T-helper 2 cell treated with Interferon-gamma antibody and Interleukin-4, amounts not matched to agents 100 ng/mL and 5 ng/mL, for 36 hours (primary cell): ENCODE data around the gene NFIC. TPM values are rescaled to one million over a fixed set of nuclear protein-coding genes. Genes with fewer than 3 reads are reported as not detected.
"Not testable (repeated sequence)": the region's sequence is repeated elsewhere in the genome, so short reads cannot be mapped to it uniquely, and the experiment has no call there.

Source experiments
- intact Hi-C: fragments of 100-400 bp; cut with micrococcal nuclease; formaldehyde crosslinking; loops from one replicate; pipeline ENCODE4 v1.15.1; 2023
- total RNA-seq: library from RNA; stranded (reverse); gene quantifications from 2 replicates; pipeline ENCODE4 v1.2.3, GENCODE V29; 2022

The NFIC gene
- total RNA-seq, 1 donor from 2014 or later: 11.5 TPM

DNA sequence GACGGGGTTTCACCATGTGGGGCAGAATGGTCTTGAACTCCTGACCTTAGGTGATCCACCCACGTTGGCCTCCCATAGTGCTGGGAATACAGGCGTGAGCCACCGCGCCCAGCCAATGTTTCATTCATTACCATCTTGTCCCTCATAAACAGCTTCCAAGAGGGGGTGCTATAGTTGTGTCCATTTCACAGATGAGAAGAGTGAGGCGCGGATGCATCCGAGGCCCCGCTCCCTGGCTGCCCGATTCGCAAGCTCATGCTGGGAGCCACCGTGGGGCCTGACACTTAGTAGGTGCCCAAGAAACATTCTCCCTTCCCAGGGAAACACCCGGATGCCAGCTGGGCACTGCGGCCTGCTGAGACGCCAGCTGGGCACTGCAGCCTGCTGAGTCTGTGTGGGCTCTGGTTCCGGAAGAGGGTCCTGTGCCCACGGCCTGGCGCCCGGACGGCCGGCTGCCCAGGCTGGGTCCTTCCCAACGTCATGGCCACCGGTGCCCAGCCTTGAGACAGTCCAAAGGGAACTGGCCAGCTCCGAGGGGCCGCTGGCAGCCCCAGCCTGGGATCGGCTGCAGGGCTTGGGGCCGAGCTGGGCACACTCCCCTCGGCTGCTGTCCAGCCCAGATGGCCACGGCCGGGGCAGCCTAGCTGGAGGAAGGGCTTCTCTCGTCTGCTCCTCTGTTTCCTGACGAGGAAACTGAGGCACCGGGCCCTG, 54.7 kb downstream of the NFIC start:
- intact Hi-C loops: no loop called here

DNA sequence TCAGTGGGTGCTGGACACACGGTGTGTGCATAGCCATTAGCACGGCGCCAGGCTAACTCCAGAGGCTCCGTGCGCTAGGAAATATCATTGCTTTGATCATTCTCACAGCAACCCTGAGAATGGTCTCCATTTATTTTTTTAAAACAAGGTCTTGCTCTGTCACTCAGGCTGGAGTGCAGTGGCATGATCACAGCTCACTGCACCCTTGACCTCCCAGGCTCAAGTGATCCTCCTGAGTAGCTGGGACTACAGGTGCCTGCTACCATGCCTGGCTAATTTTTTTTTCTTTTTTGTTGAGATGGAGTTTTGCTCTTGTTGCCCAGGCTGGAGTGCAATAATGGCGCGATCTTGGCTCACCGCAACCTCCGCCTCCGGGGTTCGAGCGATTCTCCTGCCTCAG, 55.3 kb downstream of the NFIC start:
- intact Hi-C loops: not testable (repeated sequence)

DNA sequence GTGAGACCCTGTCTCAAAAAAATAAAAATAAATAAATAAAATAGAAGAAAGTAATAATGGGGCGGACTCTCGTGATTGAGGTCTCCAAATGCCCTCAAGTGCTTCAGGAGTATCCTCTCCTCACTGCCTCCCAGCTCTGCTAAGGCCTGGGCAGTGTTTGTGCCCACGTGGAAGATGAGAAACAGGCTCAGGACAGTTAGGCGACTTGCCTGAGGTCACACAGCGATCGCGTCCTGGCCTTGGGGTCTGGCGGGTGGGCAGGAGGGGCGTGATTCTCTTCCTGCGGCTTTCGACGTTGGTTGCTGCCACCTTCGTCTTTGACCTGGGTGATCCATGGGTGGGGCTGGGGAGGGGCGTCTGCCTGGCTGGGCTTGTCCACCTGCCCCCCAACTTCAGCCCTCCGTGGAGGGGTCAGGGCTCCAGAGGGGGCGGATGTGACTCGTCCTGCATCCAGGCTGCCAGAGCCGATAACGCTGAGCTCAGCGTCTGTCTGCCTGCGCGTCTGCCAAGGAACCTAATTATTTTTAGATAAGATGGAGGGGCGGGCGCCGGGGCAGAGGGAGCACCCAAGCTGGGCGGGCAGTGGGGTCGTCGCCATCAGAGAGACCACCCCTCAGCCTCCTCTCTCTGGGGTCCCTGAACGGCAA, 56.9 kb downstream of the NFIC start:
- intact Hi-C loops: no loop called here

DNA sequence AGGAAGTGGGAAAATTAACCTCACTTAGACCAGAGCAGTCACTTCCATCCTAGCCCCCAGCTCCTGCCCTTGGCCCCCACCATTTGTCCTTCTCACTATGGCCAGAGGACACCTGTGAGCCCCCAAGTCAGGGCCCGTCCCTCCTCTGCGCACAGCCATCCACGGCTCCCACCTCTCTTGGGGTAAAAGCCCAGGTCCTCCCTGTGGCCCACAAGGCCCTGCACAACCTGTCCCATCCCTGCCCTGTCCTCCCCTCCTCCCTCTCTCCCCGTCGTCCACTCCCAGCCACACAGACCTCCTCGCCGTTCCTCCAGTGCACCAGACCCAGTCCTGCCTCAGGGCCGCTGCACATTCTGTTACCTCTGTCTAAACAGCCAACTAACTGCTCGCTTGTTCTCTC, 60.0 kb downstream of the NFIC start:
- intact Hi-C loops: no loop called here

DNA sequence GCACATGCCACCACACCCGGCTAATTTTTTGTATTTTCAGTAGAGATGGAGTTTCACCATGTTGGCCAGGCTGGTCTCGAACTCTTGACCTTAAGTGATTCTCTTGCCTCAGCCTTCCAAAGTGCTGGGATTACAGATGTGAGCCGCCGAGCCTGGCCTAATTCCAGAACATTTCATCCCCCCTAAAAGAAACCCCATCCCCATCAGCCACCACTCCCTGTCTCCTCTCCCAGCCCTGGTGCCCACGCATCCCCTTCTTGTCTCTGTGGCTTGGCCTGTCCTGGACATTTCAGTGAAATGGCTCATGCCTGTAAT, 63.9 kb downstream of the NFIC start:
- intact Hi-C loops: not testable (repeated sequence)

DNA sequence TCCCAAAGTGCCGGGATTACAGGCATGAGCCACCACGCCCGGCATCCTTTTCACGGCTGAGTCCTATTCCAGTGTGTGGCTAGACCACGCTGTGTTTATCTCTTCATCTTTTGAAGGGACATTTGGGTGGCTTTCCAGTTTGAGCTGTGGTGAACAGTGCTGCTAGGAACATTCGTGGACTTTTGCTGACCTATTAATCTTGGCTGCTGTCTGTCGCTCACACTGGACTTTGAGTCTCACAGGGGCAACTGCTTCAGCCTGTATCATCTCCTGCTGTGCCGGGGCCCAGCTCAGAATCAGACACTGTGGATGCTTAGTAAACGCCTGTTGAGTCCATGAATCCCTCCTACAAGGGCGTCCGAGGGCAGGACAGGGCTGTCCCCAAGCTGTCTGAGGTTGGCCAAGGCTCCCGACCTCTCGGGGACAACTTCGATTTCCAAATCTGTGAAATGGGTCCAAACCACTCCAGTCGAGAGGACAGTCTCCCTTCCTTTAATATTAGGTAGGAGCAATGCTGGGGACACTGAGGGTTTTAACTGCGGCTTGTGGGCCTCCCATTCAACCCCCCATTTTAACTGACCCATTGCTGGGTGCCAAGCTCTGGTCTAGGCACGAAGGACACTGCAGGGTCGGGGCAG, 65.5 kb downstream of the NFIC start:
- intact Hi-C loops: no loop called here

DNA sequence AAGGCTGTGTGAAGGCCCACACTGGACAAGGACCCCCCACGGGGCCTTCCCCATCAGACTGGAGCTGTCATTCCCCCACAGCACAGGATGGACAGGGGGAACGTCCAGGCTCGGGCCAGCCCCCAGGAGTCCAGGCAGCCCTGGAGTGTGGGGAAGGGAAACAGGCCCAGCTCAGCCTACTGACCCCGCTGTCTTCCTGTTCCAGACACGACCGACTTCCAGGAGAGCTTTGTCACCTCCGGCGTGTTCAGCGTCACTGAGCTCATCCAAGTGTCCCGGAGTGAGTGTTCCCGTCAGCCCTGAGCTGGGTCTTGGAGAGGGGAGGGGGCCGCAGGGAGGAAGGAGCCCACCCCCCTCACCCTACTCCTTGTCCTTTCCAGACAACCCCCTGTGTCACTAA, 66.9 kb downstream of the NFIC start:
- intact Hi-C loops: no loop called here

DNA sequence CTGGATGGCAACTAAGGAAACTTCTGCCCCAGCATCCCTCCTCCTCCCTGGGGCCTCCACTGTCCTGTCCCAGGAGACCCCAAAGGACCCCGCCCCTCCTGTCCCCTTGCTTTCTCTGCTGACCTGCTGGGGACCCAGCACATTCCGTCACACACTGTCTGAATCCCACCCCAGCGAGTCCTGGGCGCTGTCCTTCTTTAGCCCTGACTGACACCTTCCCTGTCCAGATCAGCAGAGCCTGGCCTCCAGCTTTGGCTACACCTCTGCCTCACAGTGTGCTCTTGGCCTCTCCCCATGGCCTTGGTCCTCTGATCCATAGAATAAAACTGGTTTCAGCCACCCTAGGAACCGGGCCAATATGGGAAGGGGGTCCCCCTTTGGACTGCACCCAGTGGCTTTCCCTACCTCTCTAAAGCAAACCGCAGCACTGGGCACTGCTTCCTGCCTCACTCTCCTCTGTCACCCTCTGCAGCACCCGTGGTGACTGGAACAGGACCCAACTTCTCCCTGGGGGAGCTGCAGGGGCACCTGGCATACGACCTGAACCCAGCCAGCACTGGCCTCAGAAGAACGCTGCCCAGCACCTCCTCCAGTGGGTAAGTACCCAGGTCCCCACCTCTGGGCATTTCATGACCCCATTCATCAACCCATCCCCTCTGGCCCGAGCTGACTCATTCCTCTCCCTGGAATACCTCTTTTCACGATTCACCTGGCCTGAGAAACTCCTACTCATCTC, 67.6 kb downstream of the NFIC start:
- intact Hi-C loops: loop anchor here (2.0 kb wide), 1 partner anchor 73 kb away; no protein-coding TSS in a partner anchor

DNA sequence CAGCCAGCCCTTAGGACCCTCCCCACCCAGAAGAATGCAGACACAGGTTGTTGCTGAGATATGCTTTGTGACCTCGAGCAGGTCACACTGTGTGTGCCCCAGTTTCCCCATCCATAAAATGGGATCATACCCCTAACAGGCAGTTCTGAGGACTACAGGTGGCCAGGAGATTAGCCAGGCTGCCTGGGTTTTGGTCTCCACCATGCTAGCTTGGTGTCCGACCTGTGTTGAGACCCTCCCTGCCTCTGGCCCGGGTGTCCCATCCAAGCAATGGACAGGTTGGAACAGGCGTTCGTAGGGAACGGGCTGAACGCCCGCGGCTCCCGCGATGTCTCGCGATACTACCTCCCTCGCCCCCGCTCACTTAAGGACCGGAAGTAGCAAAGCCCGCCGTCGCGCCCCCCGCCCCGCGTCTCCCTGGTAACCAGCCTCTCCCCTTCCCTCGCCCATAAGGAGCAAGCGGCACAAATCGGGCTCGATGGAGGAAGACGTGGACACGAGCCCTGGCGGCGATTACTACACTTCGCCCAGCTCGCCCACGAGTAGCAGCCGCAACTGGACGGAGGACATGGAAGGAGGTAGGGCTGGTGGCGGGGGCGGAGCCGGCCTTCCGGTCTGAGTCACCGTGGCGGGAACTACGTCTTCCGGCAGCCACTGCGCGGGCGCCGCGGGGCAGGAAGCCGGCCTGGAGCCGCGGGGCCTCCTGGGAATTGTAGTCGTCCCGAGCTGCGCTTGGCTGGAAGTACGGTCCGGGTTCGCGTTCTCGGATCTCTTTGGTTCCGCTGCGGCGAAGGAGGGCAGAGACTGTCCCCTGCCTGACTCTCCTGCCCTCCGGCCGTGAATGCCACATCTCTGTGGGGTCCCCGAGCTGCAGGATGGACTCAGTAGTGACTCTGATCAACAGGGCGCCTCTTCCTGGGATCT, 68.5 kb downstream of the NFIC start:
- intact Hi-C loops: loop anchor here (1.0 to 2.0 kb wide), 2 partner anchors 74 to 250 kb away; partner anchors contain the start of gene NCLN

DNA sequence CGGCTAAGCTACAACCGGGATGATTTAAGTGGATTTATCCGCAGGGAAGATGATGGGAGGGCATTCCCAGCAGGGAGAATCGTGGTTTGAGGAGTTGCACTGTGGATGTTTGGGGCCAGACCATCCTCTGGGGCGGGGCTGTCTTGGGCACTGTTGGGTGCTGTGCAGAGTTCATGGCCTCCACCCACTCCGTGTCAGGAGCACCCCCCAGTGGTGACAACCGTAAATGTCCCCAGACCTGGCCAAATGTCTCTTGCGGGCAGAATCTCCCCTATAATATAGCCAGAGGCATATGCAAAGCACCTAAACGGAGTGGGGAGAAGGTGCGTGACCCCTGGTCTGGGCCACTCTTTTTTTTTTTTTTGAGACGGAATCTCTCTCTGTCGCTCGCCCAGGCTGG, 73.7 kb downstream of the NFIC start:
- intact Hi-C loops: no loop called here

DNA sequence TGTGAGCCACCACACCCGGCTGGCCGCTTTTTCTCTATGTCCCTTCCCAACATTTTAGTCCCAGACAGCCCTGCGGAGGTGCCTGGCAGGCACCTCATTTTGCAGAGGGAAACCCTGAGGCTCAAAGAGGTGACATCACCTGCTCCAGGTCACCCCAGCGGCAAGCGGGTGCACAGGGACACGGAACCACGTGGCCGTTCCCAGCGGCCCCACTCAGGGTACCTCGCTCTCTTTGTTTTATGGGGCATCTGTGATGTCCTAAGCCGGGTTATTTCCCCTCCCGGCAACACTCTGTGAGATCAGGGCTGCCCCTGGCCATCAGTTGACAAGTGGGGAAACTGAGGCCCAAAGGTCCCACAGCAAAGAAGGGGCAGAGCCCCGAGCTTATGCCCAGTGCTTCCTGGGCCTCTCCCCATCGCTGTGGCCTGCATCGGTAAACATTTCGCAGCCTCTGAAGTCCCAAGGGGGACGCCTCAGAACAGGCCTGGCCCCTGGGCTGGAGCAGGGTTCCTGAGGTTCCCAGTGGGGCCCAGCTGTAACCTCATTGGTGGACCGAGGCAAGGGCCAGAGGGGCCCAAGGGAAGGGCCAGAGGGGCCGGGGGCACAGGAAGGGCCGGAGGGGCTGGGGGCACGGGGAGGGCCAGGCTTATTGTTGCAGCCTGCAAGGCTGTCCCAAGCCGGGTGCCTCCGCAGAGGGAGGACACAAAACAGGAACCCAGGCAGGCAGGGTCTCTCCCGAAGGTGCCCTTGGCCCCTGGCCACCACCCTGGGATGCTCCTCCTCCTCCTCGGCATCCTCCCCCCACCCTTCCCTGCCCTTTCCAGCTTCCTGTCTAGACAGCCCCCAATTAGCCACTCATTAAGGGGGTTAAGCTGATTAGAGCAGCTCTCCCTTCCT, 75.0 kb downstream of the NFIC start:
- intact Hi-C loops: no loop called here

DNA sequence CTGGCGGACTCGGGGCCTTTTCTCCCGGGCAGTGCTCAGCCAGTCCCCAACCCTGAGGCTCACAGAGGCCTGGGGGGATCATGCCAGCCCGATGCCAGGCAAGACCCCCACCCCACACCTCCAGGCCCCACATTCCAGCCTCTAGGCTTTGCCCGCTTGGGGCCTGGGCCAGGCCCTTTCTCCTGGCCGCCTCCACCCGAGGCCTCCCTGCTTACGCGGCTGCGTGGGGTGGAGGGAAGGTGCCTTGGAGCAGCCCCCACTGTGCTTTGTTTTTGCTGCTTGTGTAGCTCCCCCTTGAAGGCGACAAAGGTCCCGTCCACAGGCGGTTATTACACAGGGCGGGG, 75.6 kb downstream of the NFIC start:
- intact Hi-C loops: no loop called here

DNA sequence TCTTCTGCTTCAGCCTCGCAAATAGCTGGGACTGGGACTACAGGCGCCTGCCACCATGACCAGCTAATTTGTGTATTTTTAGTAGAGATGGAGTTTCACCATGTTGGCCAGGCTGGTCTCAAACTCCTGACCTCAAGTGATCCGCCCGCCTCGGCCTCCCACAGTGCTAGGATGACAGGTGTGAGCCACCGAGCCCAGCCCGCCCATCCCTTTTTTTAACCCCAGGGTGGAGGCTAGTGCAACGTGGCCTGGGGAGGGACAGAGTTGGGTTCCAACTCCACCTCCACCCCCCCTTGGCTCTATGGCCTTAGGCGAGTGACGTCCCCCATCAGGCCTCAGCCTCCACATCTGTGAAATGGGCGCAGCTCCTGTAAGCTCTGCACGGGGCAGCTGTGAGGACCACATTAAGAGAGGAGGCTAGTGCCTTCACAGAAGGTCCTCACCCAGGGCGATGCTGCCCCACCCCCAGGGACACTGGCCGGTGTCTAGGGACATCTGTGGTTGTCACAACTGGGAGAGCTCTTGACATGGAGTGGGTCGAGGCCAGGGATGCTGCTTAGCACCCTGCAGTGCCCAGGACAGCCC, 76.2 kb downstream of the NFIC start:
- intact Hi-C loops: no loop called here

DNA sequence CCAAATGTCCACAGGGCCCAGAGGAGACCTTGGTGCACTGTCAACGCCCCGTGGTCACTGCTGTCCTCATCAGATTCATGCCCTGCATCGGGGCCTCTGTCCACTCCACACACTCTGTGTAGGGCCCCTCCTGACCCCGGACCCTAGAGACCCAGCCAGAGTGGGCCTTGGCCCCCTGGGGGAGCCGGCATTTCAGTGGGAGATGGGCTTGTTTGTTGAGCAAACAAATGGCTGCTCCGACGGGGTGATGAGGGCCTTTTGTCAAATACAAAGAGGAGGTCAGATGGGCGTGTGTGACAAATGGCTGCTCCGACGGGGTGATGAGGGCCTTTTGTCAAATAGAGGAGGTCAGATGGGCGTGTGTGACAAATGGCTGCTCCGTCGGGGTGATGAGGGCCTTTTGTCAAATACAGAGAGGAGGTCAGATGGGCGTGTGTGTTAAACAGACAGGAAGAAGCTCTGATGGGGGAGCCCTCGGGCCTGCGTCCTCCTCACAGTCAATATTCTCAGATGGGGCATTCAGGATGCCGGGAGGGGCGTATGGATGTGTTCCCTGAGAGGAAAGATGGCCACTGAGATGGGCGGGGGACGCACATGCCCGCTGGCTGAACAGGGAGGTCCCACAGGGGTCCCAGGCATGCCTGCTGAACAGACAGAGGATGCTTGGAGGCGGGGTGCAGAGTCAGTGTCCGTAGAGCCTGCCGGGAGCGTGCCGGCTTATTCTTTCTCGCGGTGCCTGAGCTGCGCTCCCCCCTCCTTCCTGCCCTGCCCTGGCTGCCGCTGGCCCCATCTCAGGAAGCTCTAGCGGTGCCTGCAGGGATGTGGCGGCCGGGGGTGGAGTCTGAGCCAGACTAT, 77.7 kb downstream of the NFIC start:
- intact Hi-C loops: no loop called here

DNA sequence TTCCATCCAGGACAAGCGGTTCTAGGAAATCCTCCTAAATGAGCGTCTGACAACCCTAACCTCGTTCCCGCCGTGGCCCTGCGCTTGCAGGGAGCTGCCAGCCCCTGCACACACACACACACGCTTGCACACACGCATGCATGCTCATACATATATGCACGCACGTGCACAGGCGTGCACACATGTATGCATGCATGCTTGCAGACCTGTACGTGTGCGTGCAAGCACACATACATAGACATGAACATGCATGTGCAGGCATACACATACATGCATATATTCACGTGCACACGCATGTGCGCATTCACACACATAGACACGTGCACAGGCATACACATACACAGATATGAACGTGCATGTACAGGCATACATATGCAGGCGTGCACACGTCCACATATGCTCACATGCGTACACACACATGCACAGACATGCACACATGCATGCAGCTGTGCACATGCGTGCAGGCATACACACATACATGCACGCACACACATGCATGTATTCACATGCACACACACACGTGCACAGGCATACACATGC, 78.4 kb downstream of the NFIC start:
- intact Hi-C loops: no loop called here

DNA sequence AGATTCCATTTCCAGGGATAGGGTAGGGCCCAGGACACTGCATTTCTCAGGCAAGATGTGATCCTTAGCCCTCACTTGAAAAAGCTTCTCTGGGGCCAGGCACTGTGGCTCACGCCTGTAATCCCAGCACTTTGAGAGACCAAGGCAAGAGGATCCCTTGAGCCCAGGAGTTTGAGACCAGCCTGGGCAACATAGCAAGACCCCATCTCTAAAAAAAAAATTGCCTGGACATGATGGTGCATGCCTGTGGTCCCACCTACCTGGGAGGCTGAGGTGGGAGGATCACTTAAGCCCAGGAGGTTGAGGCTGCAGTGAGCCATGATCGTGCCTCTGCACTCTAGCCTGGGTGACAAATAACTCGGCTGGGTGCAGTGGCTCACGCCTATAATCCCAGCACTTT, 80.3 kb downstream of the NFIC start:
- intact Hi-C loops: not testable (repeated sequence)

DNA sequence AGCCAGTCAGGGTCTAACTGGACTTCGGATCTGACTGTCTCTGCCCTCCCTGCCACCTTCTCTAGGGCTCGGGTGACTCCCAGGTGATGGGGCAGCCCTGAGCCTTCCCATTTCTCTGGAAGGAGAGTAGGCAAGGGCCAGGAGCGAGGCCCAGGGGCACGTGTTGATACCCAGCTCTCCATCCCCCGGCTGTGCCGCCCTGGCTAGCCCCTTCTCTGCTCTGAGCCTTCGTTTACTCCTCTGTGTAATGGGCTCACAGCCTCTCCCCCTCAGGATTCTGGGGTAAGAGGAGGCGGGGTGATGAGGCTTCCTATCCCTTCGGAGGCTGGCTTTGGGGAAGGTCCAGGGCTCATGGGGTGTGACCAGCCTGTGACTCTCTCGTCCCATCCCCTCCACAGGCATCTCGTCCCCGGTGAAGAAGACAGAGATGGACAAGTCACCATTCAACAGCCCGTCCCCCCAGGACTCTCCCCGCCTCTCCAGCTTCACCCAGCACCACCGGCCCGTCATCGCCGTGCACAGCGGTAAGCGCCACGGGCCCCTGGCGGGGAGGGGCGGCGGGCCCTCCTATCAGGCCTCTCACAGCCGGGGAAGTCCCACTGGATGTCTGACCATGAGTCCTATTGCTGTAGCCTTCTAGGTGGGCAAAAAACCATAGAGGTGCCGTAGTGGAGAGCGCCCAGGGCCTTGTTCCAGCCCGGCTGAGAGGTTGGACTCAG, 82.4 kb downstream of the NFIC start:
- intact Hi-C loops: no loop called here
